GM18511 (cell line): ENCODE results near the gene EMC6.
A peak's percentile ranks its signal among the peaks of the same experiment; 100 is the strongest.
"Not testable (repeated sequence)": the region's sequence is repeated elsewhere in the genome, so short reads cannot be mapped to it uniquely, and the experiment has no call there.

ENCODE experiments used
- ATAC-seq: cut with Tn5 transposase; IDR thresholded peaks from one replicate; pipeline ENCODE4 v1.9.1; 2021; ENCODE audit warnings: mild to moderate bottlenecking, moderate library complexity; ENCODE audit not compliant: unreplicated experiment

The EMC6 gene

GRCh38 chr17:3679531-3680126 is 11.0 kb downstream of the EMC6 start:
- no peak for ATAC-seq

GRCh38 chr17:3681057-3681456 is 12.4 kb downstream of the EMC6 start:
- no peak for ATAC-seq

- no peak for ATAC-seq
Observed at GRCh38 chr17:3681565-3681964, 13.0 kb downstream of the EMC6 start.

- ATAC-seq = no peak
Observed at GRCh38 chr17:3682033-3682432, 13.4 kb downstream of the EMC6 start.

GRCh38 chr17:3683054-3683511 is 14.5 kb downstream of the EMC6 start:
- no peak for ATAC-seq

- ATAC-seq = no peak
Observed at GRCh38 chr17:3685174-3685573, 16.6 kb downstream of the EMC6 start.

- no peak for ATAC-seq
Observed at GRCh38 chr17:3688027-3688553, 19.5 kb downstream of the EMC6 start.

GRCh38 chr17:3688852-3689261 is 20.2 kb downstream of the EMC6 start:
- ATAC-seq = no peak

- ATAC-seq = no peak
Observed at GRCh38 chr17:3689262-3690093, 20.9 kb downstream of the EMC6 start.

GRCh38 chr17:3690094-3690715 is 21.6 kb downstream of the EMC6 start:
- ATAC-seq = no peak

GRCh38 chr17:3691617-3692067 is 23.0 kb downstream of the EMC6 start:
- ATAC-seq = no peak

- no peak for ATAC-seq
Observed at GRCh38 chr17:3692346-3692745, 23.7 kb downstream of the EMC6 start.

GRCh38 chr17:3693141-3693540 is 24.5 kb downstream of the EMC6 start:
- ATAC-seq = no peak

- peak; percentile 62 for ATAC-seq
Observed at GRCh38 chr17:3693829-3694231, 25.2 kb downstream of the EMC6 start.

- ATAC-seq = no peak
Observed at GRCh38 chr17:3695129-3695722, 26.6 kb downstream of the EMC6 start.

GRCh38 chr17:3695723-3696411 is 27.3 kb downstream of the EMC6 start, which contains the start of gene P2RX5:
Gene P2RX5 (minus strand): TSS chr17:3696155. CDS start chr17:3696005, 150 bp downstream.
- ATAC-seq = no peak

GRCh38 chr17:3697103-3697476 is 28.5 kb downstream of the EMC6 start:
- no peak for ATAC-seq

- ATAC-seq = no peak
Observed at GRCh38 chr17:3698139-3698538, 29.5 kb downstream of the EMC6 start.

- no peak for ATAC-seq
Observed at GRCh38 chr17:3699951-3700350, 31.3 kb downstream of the EMC6 start.

- ATAC-seq = not testable (repeated sequence)
Observed at GRCh38 chr17:3702041-3702539, 33.5 kb downstream of the EMC6 start.
